ENCODE data around the gene EML4. TPM values are rescaled to one million over a fixed set of nuclear protein-coding genes. Genes with fewer than 3 reads are reported as not detected.
A peak's percentile ranks its signal among the peaks of the same experiment; 100 is the strongest.

The EML4 gene
- polyA plus RNA-seq, 1 of the 3 experiments (the other 2 are of a cell fraction) = 35.0 TPM

GRCh38 chr2:42336361-42336965, 167.3 kb downstream of the EML4 start:
- H3K36me3 ChIP-seq (replicated peaks in 1 of 2; ENCODE audit: control insufficient read depth in 1 of 2, insufficient read depth in 2 of 2, low read length in 1 of 2) = peaks cover 49 to 55% of the 10 kb centered on the region in 2 experiments
- no peaks in the 10 kb centered on the region for H4K20me1 ChIP-seq (ENCODE audit: insufficient read depth)
- no peak overlapping the region for H2AFZ ChIP-seq (ENCODE audit: low read depth)
- ChIA-PET POLR2A (no interaction called here), CTCF (interaction anchor here (1.0 to 1.1 kb wide), 2 partner anchors 240 to 467 kb away, joined by 3 to 4 read pairs; no protein-coding TSS in a partner anchor)
- 92% methylated on average over 9 of the region's 9 CpGs for WGBS (ENCODE audit: low lambda C conversion rate)
- TF ChIP-seq RXRA (IDR thresholded peaks at IDR 0.05; ENCODE audit: borderline replicate concordance, low read depth) = no peak
- TF ChIP-seq ELF1 (IDR thresholded peaks at IDR 0.05) = no peak
- TF ChIP-seq, protein P1, sequence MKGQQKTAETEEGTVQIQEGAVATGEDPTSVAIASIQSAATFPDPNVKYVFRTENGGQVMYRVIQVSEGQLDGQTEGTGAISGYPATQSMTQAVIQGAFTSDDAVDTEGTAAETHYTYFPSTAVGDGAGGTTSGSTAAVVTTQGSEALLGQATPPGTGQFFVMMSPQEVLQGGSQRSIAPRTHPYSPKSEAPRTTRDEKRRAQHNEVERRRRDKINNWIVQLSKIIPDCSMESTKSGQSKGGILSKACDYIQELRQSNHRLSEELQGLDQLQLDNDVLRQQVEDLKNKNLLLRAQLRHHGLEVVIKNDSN (IDR thresholded peaks at IDR 0.05; ENCODE audit: borderline replicate concordance, low read depth) = no peak
- TF ChIP-seq, protein P2, sequence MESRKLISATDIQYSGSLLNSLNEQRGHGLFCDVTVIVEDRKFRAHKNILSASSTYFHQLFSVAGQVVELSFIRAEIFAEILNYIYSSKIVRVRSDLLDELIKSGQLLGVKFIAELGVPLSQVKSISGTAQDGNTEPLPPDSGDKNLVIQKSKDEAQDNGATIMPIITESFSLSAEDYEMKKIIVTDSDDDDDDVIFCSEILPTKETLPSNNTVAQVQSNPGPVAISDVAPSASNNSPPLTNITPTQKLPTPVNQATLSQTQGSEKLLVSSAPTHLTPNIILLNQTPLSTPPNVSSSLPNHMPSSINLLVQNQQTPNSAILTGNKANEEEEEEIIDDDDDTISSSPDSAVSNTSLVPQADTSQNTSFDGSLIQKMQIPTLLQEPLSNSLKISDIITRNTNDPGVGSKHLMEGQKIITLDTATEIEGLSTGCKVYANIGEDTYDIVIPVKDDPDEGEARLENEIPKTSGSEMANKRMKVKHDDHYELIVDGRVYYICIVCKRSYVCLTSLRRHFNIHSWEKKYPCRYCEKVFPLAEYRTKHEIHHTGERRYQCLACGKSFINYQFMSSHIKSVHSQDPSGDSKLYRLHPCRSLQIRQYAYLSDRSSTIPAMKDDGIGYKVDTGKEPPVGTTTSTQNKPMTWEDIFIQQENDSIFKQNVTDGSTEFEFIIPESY (IDR thresholded peaks at IDR 0.05; ENCODE audit: borderline replicate concordance, low read depth) = no peak
- no peak for TF ChIP-seq NFIC (IDR thresholded peaks at IDR 0.05; ENCODE audit: borderline replicate concordance)
- no peak overlapping the region for H3K27ac ChIP-seq (ENCODE audit: low read depth in 2 of 2, low read length in 1 of 2)
- peaks cover 1 to 3% of the 10 kb centered on the region in 2 experiments; a peak in 2 of 4 replicates for H3K4me1 ChIP-seq (ENCODE audit: control insufficient read depth in 1 of 2, insufficient read depth in 2 of 2, low read depth in 1 of 2, low read length in 1 of 2)
- peaks cover 31% of the 10 kb centered on the region for H3K79me2 ChIP-seq (ENCODE audit: insufficient read depth)
- H3K4me3 ChIP-seq (ENCODE audit: low read depth in 2 of 2, low read length in 1 of 2) = no peak overlapping the region
- no peaks in the 10 kb centered on the region for H3F3A ChIP-seq (replicated peaks; ENCODE audit: insufficient read depth)
- H3K27me3 ChIP-seq (ENCODE audit: insufficient read depth) = no peaks in the 10 kb centered on the region
- no peaks in the 10 kb centered on the region for H3K9me2 ChIP-seq
- DNase-seq = no peak
- no peaks in the 10 kb centered on the region for H3K9me3 ChIP-seq
- H3K9ac ChIP-seq = no peak overlapping the region
- no peak overlapping the region for H3K4me2 ChIP-seq

GRCh38 chr2:42337356-42337820, 168.2 kb downstream of the EML4 start:
- H3F3A ChIP-seq (replicated peaks; ENCODE audit: insufficient read depth) = no peaks in the 10 kb centered on the region
- H3K27me3 ChIP-seq (ENCODE audit: insufficient read depth) = no peaks in the 10 kb centered on the region
- H3K79me2 ChIP-seq (ENCODE audit: insufficient read depth) = peaks cover 39% of the 10 kb centered on the region
- no peak overlapping the region for H2AFZ ChIP-seq (ENCODE audit: low read depth)
- H3K27ac ChIP-seq (ENCODE audit: low read depth in 2 of 2, low read length in 1 of 2) = no peak overlapping the region
- TF ChIP-seq FOSL2 (IDR thresholded peaks at IDR 0.05; ENCODE audit: borderline replicate concordance, low read depth) = no peak
- no peak for TF ChIP-seq TAF1 (IDR thresholded peaks at IDR 0.05; ENCODE audit: borderline replicate concordance, low read depth, low read length)
- TF ChIP-seq EZH2phosphoT487 (IDR thresholded peaks at IDR 0.05; ENCODE audit: borderline replicate concordance, low read depth) = no peak
- TF ChIP-seq, protein P3, sequence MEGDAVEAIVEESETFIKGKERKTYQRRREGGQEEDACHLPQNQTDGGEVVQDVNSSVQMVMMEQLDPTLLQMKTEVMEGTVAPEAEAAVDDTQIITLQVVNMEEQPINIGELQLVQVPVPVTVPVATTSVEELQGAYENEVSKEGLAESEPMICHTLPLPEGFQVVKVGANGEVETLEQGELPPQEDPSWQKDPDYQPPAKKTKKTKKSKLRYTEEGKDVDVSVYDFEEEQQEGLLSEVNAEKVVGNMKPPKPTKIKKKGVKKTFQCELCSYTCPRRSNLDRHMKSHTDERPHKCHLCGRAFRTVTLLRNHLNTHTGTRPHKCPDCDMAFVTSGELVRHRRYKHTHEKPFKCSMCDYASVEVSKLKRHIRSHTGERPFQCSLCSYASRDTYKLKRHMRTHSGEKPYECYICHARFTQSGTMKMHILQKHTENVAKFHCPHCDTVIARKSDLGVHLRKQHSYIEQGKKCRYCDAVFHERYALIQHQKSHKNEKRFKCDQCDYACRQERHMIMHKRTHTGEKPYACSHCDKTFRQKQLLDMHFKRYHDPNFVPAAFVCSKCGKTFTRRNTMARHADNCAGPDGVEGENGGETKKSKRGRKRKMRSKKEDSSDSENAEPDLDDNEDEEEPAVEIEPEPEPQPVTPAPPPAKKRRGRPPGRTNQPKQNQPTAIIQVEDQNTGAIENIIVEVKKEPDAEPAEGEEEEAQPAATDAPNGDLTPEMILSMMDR (IDR thresholded peaks at IDR 0.05) = peak; percentile 25; the same call in 1 of the 2 replicates
- TF ChIP-seq POLR2AphosphoS5 (IDR thresholded peaks at IDR 0.05; ENCODE audit: low read depth, low read length) = no peak
- no peak overlapping the region for H3K4me3 ChIP-seq (ENCODE audit: low read depth in 2 of 2, low read length in 1 of 2)
- peaks cover 10 to 11% of the 10 kb centered on the region in 2 experiments; a peak in 3 of 4 replicates for H3K4me1 ChIP-seq (ENCODE audit: control insufficient read depth in 1 of 2, insufficient read depth in 2 of 2, low read depth in 1 of 2, low read length in 1 of 2)
- WGBS (ENCODE audit: low lambda C conversion rate) = 98% methylated on average over 5 of the region's 5 CpGs
- no peaks in the 10 kb centered on the region for H3K9me2 ChIP-seq
- no peak for DNase-seq
- H3K9ac ChIP-seq = no peak overlapping the region
- CTCF ChIA-PET = interaction anchor here (1.0 to 4.5 kb wide), 2 partner anchors 9 to 468 kb away, joined by 3 to 28 read pairs; no protein-coding TSS in a partner anchor
- POLR2A ChIA-PET = no interaction called here
- H4K20me1 ChIP-seq (ENCODE audit: insufficient read depth) = no peaks in the 10 kb centered on the region
- H3K9me3 ChIP-seq = no peaks in the 10 kb centered on the region
- peaks cover 42 to 46% of the 10 kb centered on the region in 2 experiments for H3K36me3 ChIP-seq (replicated peaks in 1 of 2; ENCODE audit: control insufficient read depth in 1 of 2, insufficient read depth in 2 of 2, low read length in 1 of 2)
- no peak overlapping the region for H3K4me2 ChIP-seq

All from SK-N-SH (cell line).